ENCODE data around the gene PASK. TPM values are rescaled to one million over a fixed set of nuclear protein-coding genes. Genes with fewer than 3 reads are reported as not detected.

Gene PASK
- polyA plus RNA-seq, 1 donor from 2014 or later: 26.0 TPM

DNA sequence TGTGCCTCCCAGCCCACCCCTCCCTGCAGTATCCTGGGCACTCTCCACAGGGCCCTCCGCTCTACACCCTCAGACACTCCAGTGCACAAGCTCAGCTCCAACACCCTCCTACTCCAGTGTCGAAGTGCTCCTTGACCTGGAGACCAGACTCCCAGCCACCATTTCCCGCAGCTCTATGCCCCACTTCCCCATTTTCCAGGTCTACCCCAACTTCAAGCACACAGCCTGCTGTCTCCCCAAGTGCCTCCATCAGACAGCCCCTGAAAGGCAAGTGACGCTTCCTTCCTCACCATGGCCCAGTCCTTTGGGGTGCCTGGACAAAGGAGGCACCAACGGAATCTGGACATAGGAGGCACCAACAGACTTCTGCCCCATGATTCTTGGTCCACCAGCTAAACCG, 7.2 kb downstream of the PASK start:
- H3K9me2 ChIP-seq (ENCODE audit: insufficient read depth, low read length): no peaks in the 10 kb centered on the region
- H3K27me3 ChIP-seq (ENCODE audit: insufficient read depth, low read depth, low read length): no peaks in the 10 kb centered on the region
- H3K79me2 ChIP-seq (replicated peaks; ENCODE audit: insufficient read depth, low read length): no peaks in the 10 kb centered on the region
- H3K9ac ChIP-seq (ENCODE audit: low read length): no peak overlapping the region
- H3K36me3 ChIP-seq (ENCODE audit: insufficient read depth, low read length): no peaks in the 10 kb centered on the region
- no peak overlapping the region for H3K4me3 ChIP-seq (ENCODE audit: low read length)
- H3K4me2 ChIP-seq (ENCODE audit: low read length): no peak overlapping the region
- no peaks in the 10 kb centered on the region for H4K20me1 ChIP-seq (ENCODE audit: insufficient read depth)
- H3F3A ChIP-seq (ENCODE audit: insufficient read depth, low read length, poor library complexity, severe bottlenecking): no peaks in the 10 kb centered on the region
- no peak overlapping the region for H2AFZ ChIP-seq (ENCODE audit: low read depth, low read length)
- no peaks in the 10 kb centered on the region for H3K9me3 ChIP-seq (ENCODE audit: low read length)
- TF ChIP-seq SMC3 (conservative IDR thresholded peaks at IDR 0.05; ENCODE audit: poor library complexity): no peak
- TF ChIP-seq MXI1 (conservative IDR thresholded peaks at IDR 0.05; ENCODE audit: poor library complexity, severe bottlenecking): no peak
- no peak for TF ChIP-seq EP300 (conservative IDR thresholded peaks at IDR 0.05; ENCODE audit: poor library complexity, severe bottlenecking)
- TF ChIP-seq RAD21 (conservative IDR thresholded peaks at IDR 0.05): no peak
- TF ChIP-seq POLR2AphosphoS5 (IDR thresholded peaks at IDR 0.05): no peak
- TF ChIP-seq, protein P1, sequence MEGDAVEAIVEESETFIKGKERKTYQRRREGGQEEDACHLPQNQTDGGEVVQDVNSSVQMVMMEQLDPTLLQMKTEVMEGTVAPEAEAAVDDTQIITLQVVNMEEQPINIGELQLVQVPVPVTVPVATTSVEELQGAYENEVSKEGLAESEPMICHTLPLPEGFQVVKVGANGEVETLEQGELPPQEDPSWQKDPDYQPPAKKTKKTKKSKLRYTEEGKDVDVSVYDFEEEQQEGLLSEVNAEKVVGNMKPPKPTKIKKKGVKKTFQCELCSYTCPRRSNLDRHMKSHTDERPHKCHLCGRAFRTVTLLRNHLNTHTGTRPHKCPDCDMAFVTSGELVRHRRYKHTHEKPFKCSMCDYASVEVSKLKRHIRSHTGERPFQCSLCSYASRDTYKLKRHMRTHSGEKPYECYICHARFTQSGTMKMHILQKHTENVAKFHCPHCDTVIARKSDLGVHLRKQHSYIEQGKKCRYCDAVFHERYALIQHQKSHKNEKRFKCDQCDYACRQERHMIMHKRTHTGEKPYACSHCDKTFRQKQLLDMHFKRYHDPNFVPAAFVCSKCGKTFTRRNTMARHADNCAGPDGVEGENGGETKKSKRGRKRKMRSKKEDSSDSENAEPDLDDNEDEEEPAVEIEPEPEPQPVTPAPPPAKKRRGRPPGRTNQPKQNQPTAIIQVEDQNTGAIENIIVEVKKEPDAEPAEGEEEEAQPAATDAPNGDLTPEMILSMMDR (IDR thresholded peaks at IDR 0.05; ENCODE audit: poor library complexity, severe bottlenecking): no peak
- no peak for TF ChIP-seq EZH2 (IDR thresholded peaks at IDR 0.05; ENCODE audit: borderline replicate concordance, insufficient read depth, low read length, poor library complexity, severe bottlenecking)
- TF ChIP-seq, protein P2, sequence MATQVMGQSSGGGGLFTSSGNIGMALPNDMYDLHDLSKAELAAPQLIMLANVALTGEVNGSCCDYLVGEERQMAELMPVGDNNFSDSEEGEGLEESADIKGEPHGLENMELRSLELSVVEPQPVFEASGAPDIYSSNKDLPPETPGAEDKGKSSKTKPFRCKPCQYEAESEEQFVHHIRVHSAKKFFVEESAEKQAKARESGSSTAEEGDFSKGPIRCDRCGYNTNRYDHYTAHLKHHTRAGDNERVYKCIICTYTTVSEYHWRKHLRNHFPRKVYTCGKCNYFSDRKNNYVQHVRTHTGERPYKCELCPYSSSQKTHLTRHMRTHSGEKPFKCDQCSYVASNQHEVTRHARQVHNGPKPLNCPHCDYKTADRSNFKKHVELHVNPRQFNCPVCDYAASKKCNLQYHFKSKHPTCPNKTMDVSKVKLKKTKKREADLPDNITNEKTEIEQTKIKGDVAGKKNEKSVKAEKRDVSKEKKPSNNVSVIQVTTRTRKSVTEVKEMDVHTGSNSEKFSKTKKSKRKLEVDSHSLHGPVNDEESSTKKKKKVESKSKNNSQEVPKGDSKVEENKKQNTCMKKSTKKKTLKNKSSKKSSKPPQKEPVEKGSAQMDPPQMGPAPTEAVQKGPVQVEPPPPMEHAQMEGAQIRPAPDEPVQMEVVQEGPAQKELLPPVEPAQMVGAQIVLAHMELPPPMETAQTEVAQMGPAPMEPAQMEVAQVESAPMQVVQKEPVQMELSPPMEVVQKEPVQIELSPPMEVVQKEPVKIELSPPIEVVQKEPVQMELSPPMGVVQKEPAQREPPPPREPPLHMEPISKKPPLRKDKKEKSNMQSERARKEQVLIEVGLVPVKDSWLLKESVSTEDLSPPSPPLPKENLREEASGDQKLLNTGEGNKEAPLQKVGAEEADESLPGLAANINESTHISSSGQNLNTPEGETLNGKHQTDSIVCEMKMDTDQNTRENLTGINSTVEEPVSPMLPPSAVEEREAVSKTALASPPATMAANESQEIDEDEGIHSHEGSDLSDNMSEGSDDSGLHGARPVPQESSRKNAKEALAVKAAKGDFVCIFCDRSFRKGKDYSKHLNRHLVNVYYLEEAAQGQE (IDR thresholded peaks at IDR 0.05; ENCODE audit: borderline replicate concordance): no peak
- TF ChIP-seq TAF1 (IDR thresholded peaks at IDR 0.05; ENCODE audit: low read depth): no peak
- no peak overlapping the region for H3K27ac ChIP-seq (ENCODE audit: low read length)

DNA sequence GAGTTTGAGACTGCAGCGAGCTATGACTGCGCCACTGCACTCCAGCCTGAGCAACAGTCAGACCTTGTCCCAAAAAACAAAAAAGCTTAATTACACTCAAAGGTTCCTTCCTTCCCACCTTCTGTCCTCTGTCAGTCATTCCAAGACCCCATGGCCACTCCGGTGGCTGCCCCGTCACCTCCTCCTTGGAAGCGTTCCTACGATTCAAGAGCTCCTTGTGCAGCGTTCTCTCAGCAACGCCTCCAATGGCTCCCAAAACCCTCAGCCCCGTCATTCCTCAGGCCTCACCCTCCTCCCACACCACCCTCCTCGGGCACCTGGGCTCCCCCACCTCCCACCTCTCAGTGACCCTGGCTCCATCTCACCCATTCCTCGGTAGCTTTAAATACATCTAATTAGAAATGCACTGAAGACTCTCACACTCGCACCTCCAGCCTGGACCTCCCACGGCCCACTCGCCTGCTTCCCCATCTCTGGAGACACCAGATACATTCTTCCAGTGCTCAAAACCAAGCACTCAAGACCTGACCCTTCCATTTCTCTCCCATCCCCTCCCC, 8.0 kb downstream of the PASK start:
- H3K79me2 ChIP-seq (replicated peaks; ENCODE audit: insufficient read depth, low read length): no peaks in the 10 kb centered on the region
- no peak overlapping the region for H3K9ac ChIP-seq (ENCODE audit: low read length)

More for the DNA sequence above, 8.0 kb downstream of the PASK start:
- Histone ChIP-seq H2AFZ (ENCODE audit: low read depth, low read length) (no peak overlapping the region), H3K27me3 (ENCODE audit: insufficient read depth, low read depth, low read length) (no peaks in the 10 kb centered on the region), H3K27ac (ENCODE audit: low read length) (no peak overlapping the region), H3F3A (ENCODE audit: insufficient read depth, low read length, poor library complexity, severe bottlenecking) (no peaks in the 10 kb centered on the region), H4K20me1 (ENCODE audit: insufficient read depth) (no peaks in the 10 kb centered on the region), H3K36me3 (ENCODE audit: insufficient read depth, low read length) (no peaks in the 10 kb centered on the region), H3K9me3 (ENCODE audit: low read length) (no peaks in the 10 kb centered on the region), H3K9me2 (ENCODE audit: insufficient read depth, low read length) (no peaks in the 10 kb centered on the region), H3K4me3 (ENCODE audit: low read length) (no peak overlapping the region), H3K4me2 (ENCODE audit: low read length) (no peak overlapping the region)
- no peak for TF ChIP-seq EZH2 (IDR thresholded peaks at IDR 0.05; ENCODE audit: borderline replicate concordance, insufficient read depth, low read length, poor library complexity, severe bottlenecking)
- no peak for TF ChIP-seq POLR2AphosphoS5 (IDR thresholded peaks at IDR 0.05)
- TF ChIP-seq, protein P1 (IDR thresholded peaks at IDR 0.05; ENCODE audit: poor library complexity, severe bottlenecking): no peak
- no peak for TF ChIP-seq EP300 (conservative IDR thresholded peaks at IDR 0.05; ENCODE audit: poor library complexity, severe bottlenecking)
- no peak for TF ChIP-seq MXI1 (conservative IDR thresholded peaks at IDR 0.05; ENCODE audit: poor library complexity, severe bottlenecking)
- TF ChIP-seq SMC3 (conservative IDR thresholded peaks at IDR 0.05; ENCODE audit: poor library complexity): no peak
